Heart left ventricle (tissue), 16 donors: ENCODE measurements around the gene FAM163B. TPM values are rescaled to one million over a fixed set of nuclear protein-coding genes. Genes with fewer than 3 reads are reported as not detected.
A peak's percentile ranks its signal among the peaks of the same experiment; 100 is the strongest.

ENCODE experiments used
- ATAC-seq, 4 donors: fragments of 200-7000 bp; cut with Tn5 transposase; one replicate each; pipeline ENCODE4 v1.9.1; 2020 to 2022; ENCODE audit warnings: moderate library complexity in 4 of 4, mild to moderate bottlenecking in 3 of 4, moderate number of reproducible peaks in 1 of 4
- DNase-seq, 5 donors: peaks; one replicate each; pipeline ENCODE4 v3.0.0-alpha.2; 2020
- H3K27ac ChIP-seq, 12 donors: fragments of 200-600 bp; sonication (generic) in 4 of 12; one replicate each; pipeline versions ENCODE4 v1.5.0 to v1.8.0; 2016 to 2022; ENCODE audit warnings: mild to moderate bottlenecking in 2 of 12
- H3K27me3 ChIP-seq, 9 donors: fragments of 200-600 bp; sonication (generic) in 2 of 9; one replicate each; pipeline versions ENCODE4 v1.5.1 to v1.8.0; 2016 to 2022; ENCODE audit warnings: mild to moderate bottlenecking in 3 of 9
- H3K36me3 ChIP-seq, 9 donors: fragments of 200-600 bp; sonication (generic) in 2 of 9; one replicate each; pipeline versions ENCODE4 v1.5.0 to v1.8.0; 2018 to 2022; ENCODE audit warnings: mild to moderate bottlenecking in 2 of 9
- H3K4me1 ChIP-seq, 12 donors: fragments of 200-600 bp; sonication (generic) in 4 of 12; one replicate each; pipeline versions ENCODE4 v1.5.0 to v1.8.0; 2016 to 2022; ENCODE audit warnings: mild to moderate bottlenecking in 3 of 12
- H3K4me3 ChIP-seq, 12 donors: fragments of 200-600 bp; sonication (generic) in 4 of 12; one replicate each; pipeline versions ENCODE4 v1.5.0 to v1.8.0; 2017 to 2022; ENCODE audit warnings: mild to moderate bottlenecking in 9 of 12, moderate library complexity in 4 of 12
- H3K9me3 ChIP-seq, 12 donors: fragments of 200-600 bp; sonication (generic) in 4 of 12; one replicate each; pipeline versions ENCODE4 v1.5.0 to v1.8.0; 2016 to 2022; ENCODE audit warnings: mild to moderate bottlenecking in 1 of 12
- POLR2A ChIP-seq, 2 donors: fragments of 450-650 bp; IDR thresholded peaks; one replicate each; pipeline ENCODE4 v1.6.1; 2017; ENCODE audit warnings: antibody characterized with exemption in 2 of 2, mild to moderate bottlenecking in 2 of 2, moderate library complexity in 2 of 2
- WGBS, 4 donors: extraction: QIAGEN DNeasy Blood & Tissue Kit in 2 of 4; methylation state at CpG; one replicate each; pipeline versions ENCODE4 v1.1.5 to v1.1.7; 2013 to 2018; 5-methylcytosine and 5-hydroxymethylcytosine counted together
- intact Hi-C, 10 donors: fragments of 100-400 bp; cut with DNase I; formaldehyde crosslinking; loops; one replicate each; pipeline versions ENCODE4 v1.11.1 to v1.14.2; 2022
- polyA plus RNA-seq, 2 donors: library from polyadenylated mRNA; stranded (reverse); fragments of 200-250 nt; gene quantifications; one replicate each; pipeline ENCODE4 v1.2.3, GENCODE V29; 2013
- total RNA-seq, 9 donors: library from RNA; depleted of rRNA in 2 of 9; stranded (reverse); fragments of >200 nt in 2 of 9; fragmentation: NEBNext Ultra II Directional in 3 of 9; extraction: Animal tissue kit (Norgen Biotek cat#: 25700) in 3 of 9; gene quantifications; one replicate each; pipeline versions ENCODE4 v1.1.0 to v1.2.4, GENCODE V29; 2016 to 2023
- TF ChIP-seq, protein P1 (sequence below), 12 donors: fragments of 200-600 bp; sonication (generic) in 4 of 12; IDR thresholded peaks; one replicate each; pipeline versions ENCODE4 v1.5.0 to v1.8.0; 2018 to 2022; ENCODE audit warnings: antibody characterized with exemption in 12 of 12, mild to moderate bottlenecking in 5 of 12
- donor health status: ischemic (EF 13 %, LVEDD 7.1; RV severe dilation, severe dysfunction).
- donor health status: healthy with polysubstance abuse.
- donor health status: DM: no; HTN: yes; CAD: no.
- donor health status: DM: no; HTN: no; CAD: no.
- donor health status: ischemic (EF 25% LVEDD 6.9; RV normal size, moderate dysfunction).
- donor health status: ischemic (EF 25% LVEDD 5.7; RV mildly dilated, moderate dysfunction).
- donor health status: healthy.
- donor health status: DM: yes; HTN: yes; CAD: no.
- donor health status: ischemic (EF 35%, LVEDD 5.7; RV mildly dilated, moderate dysfunction).
- donor health status: nonischemic (EF 11% LVEDD 7.7; RV severe dilation, severe dysfunction).
- donor health status: DM: yes; HTN: yes; CAD: no.
- donor health status: PGD.
- donor health status: ischemic (EF 29% LVEDD 5.4; RV normal size, mild dysfunction).
- donor health status: nonischemic (EF 23%, LVEDD 6.1; RV moderate dilation, normal function).

Gene FAM163B
- total and polyA plus RNA-seq, 11 donors = 0.08 TPM; not detected in 10

DNA sequence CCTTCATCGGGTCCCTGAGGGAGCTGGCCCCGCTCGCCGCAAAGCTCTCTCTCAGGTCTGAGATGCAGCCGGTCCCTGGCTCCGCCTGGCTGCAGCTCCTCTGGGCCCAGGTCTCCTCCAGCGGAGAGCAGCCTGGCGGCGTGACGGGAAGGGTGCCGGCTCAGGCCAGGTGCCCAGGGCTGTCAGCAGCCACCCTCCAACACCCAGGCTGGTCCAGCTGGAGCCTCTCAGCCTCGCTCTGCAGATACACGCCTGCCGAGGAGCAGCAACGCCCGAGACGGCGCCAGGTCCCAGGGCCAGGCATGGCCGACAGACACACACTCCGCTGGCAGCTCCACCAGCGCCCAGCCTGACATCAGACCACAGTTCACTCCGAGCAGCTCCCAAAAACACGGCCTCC is 25.6 kb downstream of the FAM163B start:
- Histone ChIP-seq H3K4me3 (no peak overlapping the region), H3K27ac (peak overlapping the region in 3 of 12 donors; percentile 6 to 46 (median 34)), H3K9me3 (no peaks in the 10 kb centered on the region), H3K36me3 (no peaks in the 10 kb centered on the region), H3K27me3 (peaks cover 9 to 36% (median 20%) of the 10 kb centered on the region in 9 donors), H3K4me1 (peaks cover 4 to 47% (median 27%) of the 10 kb centered on the region in 12 donors)
- DNase-seq (peak; percentile 55 to 95 (median 83)), ATAC-seq (peak; percentile 90 to 93 (median 91))
- 52 to 60% (median 56%) methylated on average over 4 to 23 of the region's 23 CpGs for WGBS, 4 donors
- intact Hi-C loops = loop anchor here in 4 of 10 donors (2.0 to 10.0 kb wide), 5 partner anchors 46 to 99 kb away; partner anchors contain the start of gene ADAMTSL2 (in 1 of the 4)
- TF ChIP-seq, protein P1, sequence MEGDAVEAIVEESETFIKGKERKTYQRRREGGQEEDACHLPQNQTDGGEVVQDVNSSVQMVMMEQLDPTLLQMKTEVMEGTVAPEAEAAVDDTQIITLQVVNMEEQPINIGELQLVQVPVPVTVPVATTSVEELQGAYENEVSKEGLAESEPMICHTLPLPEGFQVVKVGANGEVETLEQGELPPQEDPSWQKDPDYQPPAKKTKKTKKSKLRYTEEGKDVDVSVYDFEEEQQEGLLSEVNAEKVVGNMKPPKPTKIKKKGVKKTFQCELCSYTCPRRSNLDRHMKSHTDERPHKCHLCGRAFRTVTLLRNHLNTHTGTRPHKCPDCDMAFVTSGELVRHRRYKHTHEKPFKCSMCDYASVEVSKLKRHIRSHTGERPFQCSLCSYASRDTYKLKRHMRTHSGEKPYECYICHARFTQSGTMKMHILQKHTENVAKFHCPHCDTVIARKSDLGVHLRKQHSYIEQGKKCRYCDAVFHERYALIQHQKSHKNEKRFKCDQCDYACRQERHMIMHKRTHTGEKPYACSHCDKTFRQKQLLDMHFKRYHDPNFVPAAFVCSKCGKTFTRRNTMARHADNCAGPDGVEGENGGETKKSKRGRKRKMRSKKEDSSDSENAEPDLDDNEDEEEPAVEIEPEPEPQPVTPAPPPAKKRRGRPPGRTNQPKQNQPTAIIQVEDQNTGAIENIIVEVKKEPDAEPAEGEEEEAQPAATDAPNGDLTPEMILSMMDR (IDR thresholded peaks at IDR 0.05) = peak in 4 of 12 donors; percentile 18 to 32 (median 22)
- no peak for TF ChIP-seq POLR2A (IDR thresholded peaks at IDR 0.05)

DNA sequence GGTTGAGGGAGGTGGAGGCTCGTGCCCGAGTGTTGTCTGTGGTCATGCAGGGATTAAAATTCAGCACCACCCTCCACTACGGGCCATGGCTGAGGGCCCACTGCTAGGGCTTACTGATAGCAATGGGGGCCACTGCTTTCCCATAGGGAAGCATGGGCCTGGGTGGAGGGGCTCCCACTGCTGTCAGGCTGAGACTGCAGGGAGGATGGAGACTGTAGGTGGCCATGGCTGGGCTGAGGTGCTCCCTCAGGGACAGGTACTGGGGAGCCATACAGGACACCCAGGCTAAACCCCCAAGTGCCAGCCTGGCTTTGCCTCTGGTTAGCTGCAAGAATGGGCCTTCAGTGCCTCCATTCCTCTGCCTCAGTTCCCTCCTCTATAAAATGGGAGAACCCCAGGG is 26.1 kb downstream of the FAM163B start:
- 74 to 85% (median 82%) methylated on average over 3 of the region's 3 CpGs for WGBS, 4 donors
- Histone ChIP-seq H3K27ac (peak overlapping the region in 1 of 12 donors; percentile 24), H3K27me3 (peaks cover 9 to 36% (median 20%) of the 10 kb centered on the region in 9 donors), H3K9me3 (no peaks in the 10 kb centered on the region), H3K4me1 (peaks cover 4 to 47% (median 27%) of the 10 kb centered on the region in 12 donors), H3K4me3 (no peak overlapping the region), H3K36me3 (no peaks in the 10 kb centered on the region)
- intact Hi-C loops = loop anchor here in 4 of 10 donors (2.0 to 10.0 kb wide), 5 partner anchors 46 to 100 kb away; partner anchors contain the start of gene ADAMTSL2 (in 1 of the 4)
- DNase-seq = peak in 1 of 5 donors; percentile 34
- peak in 1 of 4 donors; percentile 1 for ATAC-seq
- TF ChIP-seq, protein P1 (IDR thresholded peaks at IDR 0.05) = no peak
- no peak for TF ChIP-seq POLR2A (IDR thresholded peaks at IDR 0.05)

DNA sequence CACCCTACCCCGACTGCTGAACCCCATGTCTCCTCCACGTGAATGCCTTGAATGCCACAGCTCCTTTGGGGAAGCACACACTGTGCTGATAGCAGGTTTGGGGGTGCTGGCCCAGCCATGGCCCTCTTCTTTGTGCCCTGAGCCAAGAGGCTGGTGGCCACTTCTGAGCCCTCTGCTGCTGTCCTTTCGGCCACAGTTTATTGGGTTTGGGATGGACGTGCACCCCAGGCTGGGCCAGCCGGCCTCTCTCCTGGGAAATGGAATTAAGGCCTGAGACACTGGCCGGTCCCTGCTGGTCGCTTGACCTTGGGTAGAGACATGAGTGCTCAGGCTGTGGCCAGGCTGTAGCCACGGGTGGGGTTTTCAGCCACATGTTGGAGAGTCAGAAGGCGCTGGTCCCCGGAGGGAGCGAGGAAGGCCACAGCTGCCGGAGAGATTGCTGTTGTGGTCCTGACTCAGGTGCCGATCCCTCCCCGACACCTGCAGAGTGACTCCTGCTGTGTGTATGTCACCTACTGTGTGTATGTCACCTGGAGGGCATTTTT is 26.6 kb downstream of the FAM163B start:
- peak overlapping the region in 7 of 12 donors; percentile 1 to 61 (median 30) for H3K27ac ChIP-seq
- H3K9me3 ChIP-seq = no peaks in the 10 kb centered on the region
- ATAC-seq (no peak), DNase-seq (peak in 1 of 5 donors; percentile 58)
- no peak for TF ChIP-seq POLR2A (IDR thresholded peaks at IDR 0.05)
- TF ChIP-seq, protein P1 (IDR thresholded peaks at IDR 0.05) = no peak
- H3K36me3 ChIP-seq = no peaks in the 10 kb centered on the region
- no peak overlapping the region for H3K4me3 ChIP-seq
- intact Hi-C loops = loop anchor here in 4 of 10 donors (2.0 to 10.0 kb wide), 5 partner anchors 45 to 100 kb away; partner anchors contain the start of gene ADAMTSL2 (in 1 of the 4)
- H3K4me1 ChIP-seq = peaks cover 4 to 48% (median 27%) of the 10 kb centered on the region in 12 donors
- 84 to 95% (median 94%) methylated on average over 8 to 14 of the region's 14 CpGs for WGBS, 4 donors
- peaks cover 9 to 37% (median 20%) of the 10 kb centered on the region in 9 donors for H3K27me3 ChIP-seq
